Measurements from ENCODE around the gene MRPL42. TPM values are rescaled to one million over a fixed set of nuclear protein-coding genes. Genes with fewer than 3 reads are reported as not detected.

The MRPL42 gene
- total and polyA plus RNA-seq, 2 donors (not counting 1 experiment from before 2014, with no cell fraction given) = 31.5 to 45.2 TPM

DNA sequence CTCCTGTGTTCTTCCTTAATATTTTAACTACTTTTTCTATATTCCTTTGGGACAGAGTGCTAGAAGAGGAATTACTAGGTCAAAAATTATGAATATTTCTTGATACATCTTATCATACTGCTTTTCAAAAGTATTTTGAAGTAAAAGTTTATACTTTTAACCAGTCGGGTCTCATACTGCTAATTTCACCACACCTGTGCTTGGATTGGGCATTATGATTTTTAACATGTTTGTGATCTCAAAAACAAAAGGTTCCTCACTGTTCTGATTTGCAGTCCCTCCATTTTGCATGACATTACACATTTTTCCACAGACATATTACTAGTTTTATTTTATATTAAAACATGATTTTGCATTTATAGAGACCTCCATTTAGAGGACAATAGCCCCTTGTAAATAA lies 32.9 kb downstream of the MRPL42 start:
- Mint-ChIP-seq H3K9me3 (ENCODE audit: insufficient read depth) (no peaks in the 10 kb centered on the region), H3K27ac (no peak overlapping the region), H3K4me1 (no peaks in the 10 kb centered on the region), H3K4me3 (no peak overlapping the region), H3K27me3 (no peaks in the 10 kb centered on the region)
- Histone ChIP-seq H3K79me2 (ENCODE audit: control insufficient read depth, insufficient read depth, low read length) (no peaks in the 10 kb centered on the region), H3K27me3 (replicated peaks in 1 of 4; ENCODE audit: control extremely low read depth in 1 of 4, control insufficient read depth in 3 of 4, insufficient read depth in 4 of 4, low read length in 3 of 4) (no peaks in the 10 kb centered on the region), H3K9me3 (ENCODE audit: control extremely low read depth in 1 of 3, control insufficient read depth in 2 of 3, insufficient read depth in 1 of 3, low read length in 2 of 3) (no peaks in the 10 kb centered on the region), H3K4me3 (ENCODE audit: control extremely low read depth in 1 of 5, extremely low read depth in 1 of 5, insufficient read depth in 1 of 5, low read depth in 2 of 5, low read length in 4 of 5) (no peak overlapping the region), H3K9ac (ENCODE audit: low read length) (no peak overlapping the region), H2AFZ (ENCODE audit: insufficient read depth, low read depth, low read length, poor library complexity, severe bottlenecking) (no peak overlapping the region), H3K4me1 (ENCODE audit: control insufficient read depth in 2 of 2, insufficient read depth in 2 of 2, low read length in 2 of 2) (no peaks in the 10 kb centered on the region), H3K36me3 (replicated peaks in 1 of 2; ENCODE audit: control extremely low read depth in 1 of 2, control insufficient read depth in 1 of 2, extremely low read depth in 1 of 2, insufficient read depth in 2 of 2, low read length in 1 of 2) (peaks cover 3 to 10% of the 10 kb centered on the region in 2 experiments), H4K20me1 (ENCODE audit: control insufficient read depth, insufficient read depth, low read length, poor library complexity, severe bottlenecking) (no peaks in the 10 kb centered on the region), H3K27ac (ENCODE audit: low read length in 2 of 2) (no peak overlapping the region), H3K4me2 (replicated peaks; ENCODE audit: low read depth, low read length, poor library complexity, severe bottlenecking) (no peak overlapping the region)
- TF ChIP-seq EZH2 (IDR thresholded peaks at IDR 0.05; ENCODE audit: borderline replicate concordance, insufficient read depth, low read depth, low read length, poor library complexity, severe bottlenecking) (no peak), CTCF (IDR thresholded peaks at IDR 0.05) (no peak)
- ChIA-PET POLR2A (no interaction called here), CTCF (interaction anchor here (1.0 to 1.1 kb wide), 2 partner anchors 601 to 603 kb away, joined by 7 to 11 read pairs; no protein-coding TSS in a partner anchor)
- ATAC-seq (ENCODE audit: low read depth) (no peak), DNase-seq (no peak)
- intact Hi-C loops (cut with micrococcal nuclease) = no loop called here
- WGBS (ENCODE audit: insufficient coverage) = no CpG with 5 or more reads among the region's 1 CpG

DNA sequence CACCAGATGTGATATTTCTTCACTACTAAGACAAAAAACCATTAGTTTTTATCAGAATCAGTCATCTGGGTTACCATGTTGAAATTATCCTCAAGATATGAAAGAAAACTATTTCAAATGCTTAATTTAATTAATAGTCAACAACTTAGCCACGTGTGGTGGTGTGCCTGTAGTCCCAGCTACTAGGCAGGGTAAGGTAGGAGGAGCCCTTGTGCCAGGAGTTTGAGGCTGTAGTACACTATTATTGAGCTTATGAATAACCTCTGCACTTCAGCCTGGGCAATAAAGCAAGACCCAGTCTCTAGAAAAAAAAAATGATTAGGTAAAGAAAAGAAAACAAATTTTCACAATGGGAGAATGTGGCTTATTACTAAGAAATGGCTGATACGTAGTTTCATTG lies 33.4 kb downstream of the MRPL42 start:
- no peak overlapping the region for H3K27ac Mint-ChIP-seq
- Histone ChIP-seq H3K36me3 (replicated peaks in 1 of 2; ENCODE audit: control extremely low read depth in 1 of 2, control insufficient read depth in 1 of 2, extremely low read depth in 1 of 2, insufficient read depth in 2 of 2, low read length in 1 of 2) (peaks cover 3 to 6% of the 10 kb centered on the region in 2 experiments), H3K9me3 (ENCODE audit: control extremely low read depth in 1 of 3, control insufficient read depth in 2 of 3, insufficient read depth in 1 of 3, low read length in 2 of 3) (no peaks in the 10 kb centered on the region), H4K20me1 (ENCODE audit: control insufficient read depth, insufficient read depth, low read length, poor library complexity, severe bottlenecking) (no peaks in the 10 kb centered on the region), H3K27me3 (replicated peaks in 1 of 4; ENCODE audit: control extremely low read depth in 1 of 4, control insufficient read depth in 3 of 4, insufficient read depth in 4 of 4, low read length in 3 of 4) (no peaks in the 10 kb centered on the region), H3K4me1 (ENCODE audit: control insufficient read depth in 2 of 2, insufficient read depth in 2 of 2, low read length in 2 of 2) (no peaks in the 10 kb centered on the region), H3K4me3 (ENCODE audit: control extremely low read depth in 1 of 5, extremely low read depth in 1 of 5, insufficient read depth in 1 of 5, low read depth in 2 of 5, low read length in 4 of 5) (no peak overlapping the region), H3K9ac (ENCODE audit: low read length) (no peak overlapping the region), H2AFZ (ENCODE audit: insufficient read depth, low read depth, low read length, poor library complexity, severe bottlenecking) (no peak overlapping the region), H3K79me2 (ENCODE audit: control insufficient read depth, insufficient read depth, low read length) (no peaks in the 10 kb centered on the region), H3K4me2 (replicated peaks; ENCODE audit: low read depth, low read length, poor library complexity, severe bottlenecking) (no peak overlapping the region), H3K27ac (ENCODE audit: low read length in 2 of 2) (no peak overlapping the region)
- no peaks in the 10 kb centered on the region for H3K4me1 Mint-ChIP-seq
- CTCF ChIA-PET = interaction anchor here (1.0 to 1.1 kb wide), 2 partner anchors 601 to 603 kb away, joined by 7 to 11 read pairs; no protein-coding TSS in a partner anchor
- H3K9me3 Mint-ChIP-seq (ENCODE audit: insufficient read depth) = no peaks in the 10 kb centered on the region
- POLR2A ChIA-PET = no interaction called here
- intact Hi-C loops (cut with micrococcal nuclease) = no loop called here
- WGBS (ENCODE audit: insufficient coverage) = no CpG with 5 or more reads among the region's 2 CpGs
- no peaks in the 10 kb centered on the region for H3K27me3 Mint-ChIP-seq
- no peak for DNase-seq
- no peak for ATAC-seq (ENCODE audit: low read depth)
- no peak overlapping the region for H3K4me3 Mint-ChIP-seq
- TF ChIP-seq EZH2 (IDR thresholded peaks at IDR 0.05; ENCODE audit: borderline replicate concordance, insufficient read depth, low read depth, low read length, poor library complexity, severe bottlenecking) = no peak
- TF ChIP-seq CTCF (IDR thresholded peaks at IDR 0.05) = no peak
